IMR-90 (cell line): ENCODE results near the gene LTF.
A peak's percentile ranks its signal among the peaks of the same experiment; 100 is the strongest.

Experiments used
- CTCF ChIP-seq: conservative IDR thresholded peaks from 2 replicates; pipeline ENCODE4 v1.5.1; 2012; ENCODE audit warnings: mild to moderate bottlenecking, low read depth, low read length, improper control_type of control experiment
- POLR2A ChIP-seq: IDR thresholded peaks from 2 replicates; pipeline ENCODE4 v1.6.1; 2012; ENCODE audit warnings: mild to moderate bottlenecking, low read depth, low read length

- TF ChIP-seq CTCF (peak; percentile 100), POLR2A (no peak; the same call in 1 of the 2 replicates)
Measured at GRCh38 chr3:46488735-46489361, 24.1 kb upstream of the LTF start.
